COLO829 (cell line): ENCODE measurements around the gene RNF11.
A peak's percentile ranks its signal among the peaks of the same experiment; 100 is the strongest.

Experiments used
- DNase-seq: peaks from one replicate; pipeline ENCODE4 v3.0.0; 2012; ENCODE audit warnings: low spot score

The RNF11 gene

DNA sequence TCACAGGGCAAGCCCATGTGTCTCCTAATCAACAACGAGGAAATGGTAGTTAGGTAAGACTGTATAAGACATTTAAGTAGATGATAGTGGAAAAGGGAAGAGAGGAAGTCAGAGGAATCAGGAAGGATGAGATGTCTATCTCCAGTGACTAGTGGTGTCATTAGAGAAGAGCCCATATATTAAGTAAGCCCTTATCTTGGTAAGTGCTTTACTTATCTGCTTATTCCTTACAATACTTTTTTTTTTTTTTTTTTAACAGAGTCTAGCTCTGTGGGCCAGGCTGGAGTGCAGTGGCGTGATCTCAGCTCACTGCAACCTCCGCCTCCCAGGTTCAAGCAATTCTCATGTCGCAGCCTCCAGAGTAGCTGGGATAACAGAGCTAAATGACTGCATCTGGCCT, 29.5 kb downstream of the RNF11 start:
- DNase-seq, result no peak

DNA sequence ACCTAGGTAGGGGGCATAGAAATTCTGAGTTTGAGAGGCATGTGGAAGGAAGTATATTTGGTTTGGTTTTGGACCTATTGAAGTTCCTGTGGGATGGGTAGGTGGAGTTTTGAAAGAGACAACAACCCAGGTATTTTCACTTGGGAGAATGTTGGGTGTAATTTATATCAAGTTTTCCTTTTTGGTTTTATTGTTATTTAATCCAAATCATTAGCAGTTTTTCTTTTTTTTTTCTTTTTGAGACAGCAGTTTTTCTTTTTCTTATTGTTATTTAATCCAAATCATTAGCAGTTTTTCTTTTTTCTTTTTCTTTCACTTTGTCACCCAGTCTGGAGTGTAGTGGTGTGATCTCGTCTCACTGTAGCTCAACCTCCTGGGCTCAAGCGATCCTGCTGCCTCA, 30.1 kb downstream of the RNF11 start:
- no peak for DNase-seq

DNA sequence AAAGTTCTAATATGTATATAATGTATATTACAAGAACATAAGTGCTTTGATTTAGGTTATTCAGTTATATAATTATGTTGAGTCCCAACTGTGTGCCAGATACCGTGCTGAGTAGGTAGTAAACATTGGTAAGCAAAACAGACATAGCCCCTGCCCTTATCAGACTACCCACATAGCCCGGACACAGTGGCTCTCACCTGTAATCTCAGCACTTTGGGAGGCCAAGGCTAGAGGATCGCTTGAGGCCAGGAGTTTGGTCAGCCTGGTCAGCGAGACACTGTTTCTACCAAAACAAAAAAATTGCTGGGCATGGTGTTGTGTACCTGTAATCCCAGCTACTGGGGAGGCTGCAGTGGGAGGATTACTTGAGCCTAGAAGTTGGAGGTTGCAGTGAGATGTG, 30.7 kb downstream of the RNF11 start:
- DNase-seq, result no peak

GRCh38 chr1:51268634-51269033, 32.6 kb downstream of the RNF11 start:
- DNase-seq, result peak; percentile 8

DNA sequence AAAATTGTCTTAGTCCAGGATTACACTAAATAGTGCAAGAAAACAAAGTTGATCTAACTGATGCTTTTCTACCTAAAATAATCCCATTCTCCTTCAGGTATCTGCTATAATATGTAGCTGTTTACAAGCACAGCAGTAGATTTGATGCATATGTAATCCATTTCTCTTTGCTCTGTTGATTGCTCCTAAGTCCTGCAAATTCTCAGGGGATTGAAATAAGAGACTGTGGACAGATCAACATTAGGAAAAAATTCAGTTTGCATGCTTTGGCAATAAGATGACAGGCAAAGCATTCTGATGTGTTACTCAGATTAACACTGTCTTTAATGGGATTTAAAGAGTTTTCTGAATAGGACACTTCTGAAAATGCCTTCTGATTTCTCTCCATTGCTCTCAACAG, 34.7 kb downstream of the RNF11 start:
- DNase-seq, result no peak

DNA sequence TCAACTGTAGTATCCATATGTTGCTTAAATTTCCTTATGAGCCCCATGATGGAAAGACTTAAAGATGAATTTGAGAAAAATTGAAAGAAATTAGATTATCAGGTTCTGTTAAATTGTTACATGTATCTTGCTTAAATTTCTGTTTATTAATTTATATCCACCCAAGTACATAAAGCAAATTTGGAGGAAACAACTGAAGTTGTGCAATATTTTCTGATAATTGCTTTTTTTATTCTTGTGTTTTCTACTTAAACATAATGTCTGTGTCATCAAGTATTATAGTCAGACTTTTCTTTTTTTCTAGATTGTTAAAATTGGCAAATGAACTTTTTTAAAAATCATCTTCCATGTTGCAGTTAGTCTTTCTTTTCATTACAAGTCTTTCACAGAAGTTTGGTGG, 36.8 kb downstream of the RNF11 start:
- DNase-seq, result no peak

DNA sequence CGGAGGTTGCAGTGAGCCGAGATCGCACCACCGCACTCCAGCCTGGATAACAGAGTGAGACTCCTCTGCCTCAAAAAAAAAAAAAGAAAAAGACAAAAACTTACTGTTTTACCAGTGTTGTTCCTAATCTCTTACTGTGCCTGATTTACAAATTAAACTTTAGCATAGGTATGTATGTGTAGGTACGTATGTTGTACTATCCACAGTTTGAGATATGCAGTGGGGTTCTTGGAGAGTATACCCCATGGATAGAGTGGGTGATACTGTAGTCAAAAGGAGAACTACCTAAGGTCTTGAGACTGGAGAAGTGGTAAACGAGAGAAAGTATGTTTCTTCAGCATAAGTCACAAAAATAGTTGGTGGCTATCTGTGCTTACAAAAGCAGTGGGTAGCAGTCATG, 38.6 kb downstream of the RNF11 start:
- no peak for DNase-seq

- DNase-seq, result no peak
These were observed 40.2 kb downstream of the RNF11 start for GRCh38 chr1:51276286-51276685.

- no peak for DNase-seq
These were observed 44.4 kb downstream of the RNF11 start for GRCh38 chr1:51280321-51280978.

GRCh38 chr1:51281807-51282206, 45.7 kb downstream of the RNF11 start:
- DNase-seq, result no peak

GRCh38 chr1:51282605-51283004, 46.5 kb downstream of the RNF11 start:
- no peak for DNase-seq

GRCh38 chr1:51283979-51284378, 47.9 kb downstream of the RNF11 start:
- DNase-seq, result no peak

- DNase-seq, result no peak
These were observed 48.4 kb downstream of the RNF11 start for GRCh38 chr1:51284487-51284954.

- DNase-seq, result no peak
These were observed 49.0 kb downstream of the RNF11 start for GRCh38 chr1:51285055-51285454.

DNA sequence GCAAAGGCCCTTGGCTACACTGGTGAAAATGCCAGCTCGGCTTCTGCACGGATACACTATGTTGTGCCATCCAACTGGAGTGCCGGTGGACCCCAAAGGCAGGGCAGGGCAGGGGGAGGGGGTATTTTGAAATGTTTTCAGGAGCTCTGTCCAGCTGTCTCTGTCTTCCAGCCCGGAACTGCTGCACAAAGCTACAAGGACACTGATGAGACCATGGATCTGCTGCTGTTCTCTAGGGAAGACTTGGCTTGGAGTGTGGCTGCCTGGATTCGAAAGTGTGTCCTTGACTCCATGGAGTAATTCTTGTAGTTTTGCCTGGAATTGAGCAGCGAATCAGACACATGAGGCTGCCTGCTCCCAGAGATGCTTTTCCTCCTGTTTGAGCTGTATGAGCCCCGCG, 51.9 kb downstream of the RNF11 start:
- DNase-seq, result no peak

GRCh38 chr1:51288578-51288977, 52.5 kb downstream of the RNF11 start:
- no peak for DNase-seq

DNA sequence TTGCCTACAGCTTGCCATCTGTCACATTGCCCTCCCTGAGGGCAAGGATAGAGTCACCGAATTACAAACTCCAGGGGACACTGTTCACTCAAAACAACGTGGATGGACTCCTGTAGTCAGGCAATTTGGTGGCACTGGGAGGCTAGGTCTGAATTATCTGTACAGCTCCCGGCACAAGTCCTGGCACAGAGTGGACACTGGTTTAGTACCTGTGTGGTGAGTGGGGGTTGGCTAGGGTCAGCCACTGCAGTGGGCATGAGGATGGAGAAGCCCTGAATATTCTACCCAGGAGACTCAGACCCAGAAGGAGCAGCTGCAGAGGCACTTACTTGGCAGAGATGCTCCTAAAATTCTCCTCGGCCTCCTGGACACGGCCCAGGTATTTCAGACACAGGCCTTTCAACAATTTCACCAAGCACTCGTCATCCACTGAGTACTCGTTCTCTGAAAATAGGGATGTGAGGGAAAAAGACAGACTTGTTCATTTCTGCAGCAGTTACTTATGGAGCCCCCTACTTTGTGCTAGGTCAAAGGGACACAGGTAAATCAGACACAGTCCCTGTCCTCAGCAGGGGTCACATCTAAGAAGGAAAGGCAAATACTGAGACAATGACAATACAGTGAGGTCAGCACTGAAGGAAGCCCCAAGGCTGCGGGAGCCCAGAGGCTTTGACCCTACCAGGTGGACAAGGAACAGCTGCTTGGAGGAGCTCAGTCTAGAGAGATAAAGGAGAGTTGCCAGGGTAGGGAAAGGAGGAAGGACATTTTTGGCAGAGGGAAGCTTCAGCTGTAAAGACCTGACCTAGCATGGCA, 53.8 kb downstream of the RNF11 start:
- no peak for DNase-seq

DNA sequence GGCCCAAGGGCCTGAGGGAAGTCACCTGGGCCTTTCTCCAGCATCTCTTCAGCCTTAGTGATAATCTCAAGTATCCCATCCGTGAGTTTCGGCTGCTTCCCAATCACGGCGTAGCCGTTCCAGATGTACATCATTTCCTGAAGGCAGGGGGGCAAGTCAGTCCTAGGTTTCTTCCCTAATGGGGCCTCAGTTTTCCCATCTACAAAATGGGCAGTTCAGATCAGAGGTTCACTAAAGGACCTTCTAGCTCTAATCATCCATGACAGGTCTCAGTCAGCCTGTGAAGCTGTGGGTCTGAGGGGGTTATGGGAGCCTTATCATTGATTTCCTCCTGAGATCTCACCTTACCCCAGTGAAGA, 54.4 kb downstream of the RNF11 start:
- DNase-seq, result no peak

GRCh38 chr1:51293898-51294515, 57.9 kb downstream of the RNF11 start:
- no peak for DNase-seq

DNA sequence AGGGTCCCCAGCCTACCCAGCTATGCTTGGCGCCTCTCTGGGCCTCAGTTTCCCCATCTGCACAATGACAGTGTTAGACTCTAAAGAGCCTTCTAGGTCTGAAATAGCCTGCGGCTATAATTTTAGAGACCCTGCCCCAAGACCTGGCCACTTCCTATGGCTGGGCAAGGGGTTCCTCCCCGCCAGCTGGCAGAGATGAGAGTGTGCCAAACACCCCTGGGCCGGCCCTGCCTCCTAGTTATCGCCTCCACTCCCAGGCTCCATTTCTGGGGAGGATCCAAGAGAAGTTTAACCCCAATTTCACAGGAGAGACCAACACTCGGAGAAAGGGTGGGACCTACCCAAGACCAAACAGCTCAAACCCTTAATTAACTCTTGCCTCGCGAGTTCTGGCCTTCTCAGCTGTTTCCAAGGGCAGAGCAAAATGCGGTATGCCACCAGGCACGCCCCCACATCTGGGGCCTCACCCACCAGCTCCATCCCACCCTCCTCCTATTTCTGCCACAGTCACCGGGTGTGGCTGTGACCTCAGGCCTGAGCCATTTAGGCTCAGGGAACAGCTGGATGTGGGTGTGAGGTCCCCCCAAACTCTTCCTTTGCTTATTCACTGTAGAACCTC, 58.6 kb downstream of the RNF11 start:
- DNase-seq, result no peak

DNA sequence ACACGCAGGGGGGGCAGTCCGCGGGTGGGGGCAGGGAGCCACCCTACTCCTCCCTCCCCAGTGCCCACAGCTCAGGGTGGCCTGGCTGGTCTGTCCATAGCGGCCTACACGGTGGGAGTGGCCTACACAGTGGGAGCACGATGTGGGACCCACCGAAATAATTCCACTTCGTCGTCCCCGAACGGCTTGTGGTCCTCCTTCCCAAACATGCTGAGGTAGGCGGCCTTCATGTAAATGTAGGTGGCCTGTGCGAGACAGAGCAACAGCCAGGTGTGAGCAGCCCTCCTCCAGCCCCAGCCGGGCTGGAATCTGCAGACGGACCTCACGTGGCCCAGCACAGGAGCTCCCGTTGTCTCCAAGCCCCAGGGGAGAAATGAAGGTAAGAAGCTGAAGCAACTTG, 59.9 kb downstream of the RNF11 start:
- no peak for DNase-seq

GRCh38 chr1:51296383-51297357, 60.6 kb downstream of the RNF11 start:
- DNase-seq, result peak; percentile 83
